SK-N-DZ (cell line): ENCODE results near the gene PARP2.
"Not testable (repeated sequence)": the region's sequence is repeated elsewhere in the genome, so short reads cannot be mapped to it uniquely, and the experiment has no call there.

ENCODE experiments used
- DNase-seq: peaks from one replicate; pipeline ENCODE4 v3.0.0-alpha.2; 2015; ENCODE audit warnings: low spot score

PARP2 gene

GRCh38 chr14:20345366-20345765 is 1.9 kb downstream of the PARP2 start:
- DNase-seq: no peak

- DNase-seq: no peak
Observed at GRCh38 chr14:20346713-20347112, 3.3 kb downstream of the PARP2 start.

- no peak for DNase-seq
Observed at GRCh38 chr14:20347747-20348146, 4.3 kb downstream of the PARP2 start.

GRCh38 chr14:20350282-20350681 is 6.8 kb downstream of the PARP2 start:
- DNase-seq: no peak

- no peak for DNase-seq
Observed at GRCh38 chr14:20350860-20351259, 7.4 kb downstream of the PARP2 start.

GRCh38 chr14:20356422-20356821 is 13.0 kb downstream of the PARP2 start:
- no peak for DNase-seq

GRCh38 chr14:20358474-20358873 is 15.0 kb downstream of the PARP2 start:
- DNase-seq: not testable (repeated sequence)

- DNase-seq: no peak
Observed at GRCh38 chr14:20365928-20366327, 22.5 kb downstream of the PARP2 start.

GRCh38 chr14:20372796-20373195 is 29.4 kb downstream of the PARP2 start:
- no peak for DNase-seq

- DNase-seq: no peak
Observed at GRCh38 chr14:20375471-20375870, 32.0 kb downstream of the PARP2 start.

- no peak for DNase-seq
Observed at GRCh38 chr14:20376071-20376588, 32.7 kb downstream of the PARP2 start.

- DNase-seq: no peak
Observed at GRCh38 chr14:20377171-20377570, 33.7 kb downstream of the PARP2 start.

GRCh38 chr14:20379743-20380142 is 36.3 kb downstream of the PARP2 start:
- DNase-seq: no peak

- DNase-seq: no peak
Observed at GRCh38 chr14:20380681-20381080, 37.2 kb downstream of the PARP2 start.

GRCh38 chr14:20381341-20381740 is 37.9 kb downstream of the PARP2 start:
- no peak for DNase-seq

- DNase-seq: no peak
Observed at GRCh38 chr14:20382526-20382925, 39.1 kb downstream of the PARP2 start.

- DNase-seq: no peak
Observed at GRCh38 chr14:20383032-20383431, 39.6 kb downstream of the PARP2 start.

- DNase-seq: no peak
Observed at GRCh38 chr14:20383636-20384035, 40.2 kb downstream of the PARP2 start.

GRCh38 chr14:20384321-20384720 is 40.9 kb downstream of the PARP2 start:
- no peak for DNase-seq

GRCh38 chr14:20384886-20385285 is 41.5 kb downstream of the PARP2 start:
- DNase-seq: no peak

GRCh38 chr14:20386276-20386855 is 42.9 kb downstream of the PARP2 start:
- DNase-seq: no peak

GRCh38 chr14:20387576-20387975 is 44.1 kb downstream of the PARP2 start:
- DNase-seq: no peak

GRCh38 chr14:20388159-20388558 is 44.7 kb downstream of the PARP2 start:
- DNase-seq: no peak

- DNase-seq: no peak
Observed at GRCh38 chr14:20391505-20391904, 48.1 kb downstream of the PARP2 start.
